ENCODE results near the gene FOXL3.
"Not testable (repeated sequence)": the region's sequence is repeated elsewhere in the genome, so short reads cannot be mapped to it uniquely, and the experiment has no call there.

FOXL3 gene

GRCh38 chr7:289756-290553 is at the start of gene FOXL3:
Gene FOXL3 (plus strand): TSS chr7:290170. CDS start chr7:290170, 0 bp downstream.
- DNase-seq (ENCODE audit: low spot score) = no peak

GRCh38 chr7:240887-241421 is 49.0 kb upstream of the FOXL3 start:
- DNase-seq (ENCODE audit: low spot score) = no peak

GRCh38 chr7:241513-241912 is 48.5 kb upstream of the FOXL3 start:
- no peak for DNase-seq (ENCODE audit: low spot score)

- DNase-seq (ENCODE audit: low spot score) = not testable (repeated sequence)
These were observed 47.0 kb upstream of the FOXL3 start for GRCh38 chr7:242826-243579.

GRCh38 chr7:243580-243978 is 46.4 kb upstream of the FOXL3 start:
- DNase-seq (ENCODE audit: low spot score) = not testable (repeated sequence)

GRCh38 chr7:244974-245373 is 45.0 kb upstream of the FOXL3 start:
- no peak for DNase-seq (ENCODE audit: low spot score)

- DNase-seq (ENCODE audit: low spot score) = no peak
These were observed 44.2 kb upstream of the FOXL3 start for GRCh38 chr7:245574-246295.

GRCh38 chr7:246451-246850 is 43.5 kb upstream of the FOXL3 start:
- no peak for DNase-seq (ENCODE audit: low spot score)

GRCh38 chr7:247181-247580 is 42.8 kb upstream of the FOXL3 start:
- DNase-seq (ENCODE audit: low spot score) = no peak

GRCh38 chr7:247636-248035 is 42.3 kb upstream of the FOXL3 start:
- DNase-seq (ENCODE audit: low spot score) = no peak

GRCh38 chr7:248732-249435 is 41.1 kb upstream of the FOXL3 start:
- no peak for DNase-seq (ENCODE audit: low spot score)

GRCh38 chr7:249989-250388 is 40.0 kb upstream of the FOXL3 start:
- DNase-seq (ENCODE audit: low spot score) = no peak

- no peak for DNase-seq (ENCODE audit: low spot score)
These were observed 39.4 kb upstream of the FOXL3 start for GRCh38 chr7:250523-250922.

GRCh38 chr7:251005-251404 is 39.0 kb upstream of the FOXL3 start:
- DNase-seq (ENCODE audit: low spot score) = no peak

GRCh38 chr7:251446-252175 is 38.4 kb upstream of the FOXL3 start:
- no peak for DNase-seq (ENCODE audit: low spot score)

- DNase-seq (ENCODE audit: low spot score) = no peak
These were observed 37.6 kb upstream of the FOXL3 start for GRCh38 chr7:252216-252965.

- no peak for DNase-seq (ENCODE audit: low spot score)
These were observed 37.0 kb upstream of the FOXL3 start for GRCh38 chr7:252981-253380.

- DNase-seq (ENCODE audit: low spot score) = no peak
These were observed 36.2 kb upstream of the FOXL3 start for GRCh38 chr7:253581-254336.

GRCh38 chr7:254337-255037 is 35.5 kb upstream of the FOXL3 start:
- DNase-seq (ENCODE audit: low spot score) = no peak

Data from SW480 (cell line).